Mucosa of descending colon (tissue), 3 donors: Measurements from ENCODE around the gene RPL3. TPM values are rescaled to one million over a fixed set of nuclear protein-coding genes. Genes with fewer than 3 reads are reported as not detected.

ENCODE experiments used
- ATAC-seq: fragments of 200-7000 bp; cut with Tn5 transposase; one replicate; pipeline ENCODE4 v1.9.1; 2020; ENCODE audit warnings: mild to moderate bottlenecking, moderate library complexity
- DNase-seq, 3 donors: peaks; one replicate each; pipeline ENCODE4 v3.0.0-alpha.2; 2020
- H3K36me3 ChIP-seq: fragments of 200-600 bp; one replicate; pipeline ENCODE4 v1.8.0; 2021; ENCODE audit warnings: low read depth, mild to moderate bottlenecking
- H3K4me1 ChIP-seq: fragments of 200-600 bp; one replicate; pipeline ENCODE4 v1.8.0; 2021; ENCODE audit warnings: low read depth, mild to moderate bottlenecking
- H3K4me3 ChIP-seq: fragments of 200-600 bp; one replicate; pipeline ENCODE4 v1.8.0; 2021; ENCODE audit warnings: mild to moderate bottlenecking
- H3K9me3 ChIP-seq: fragments of 200-600 bp; one replicate; pipeline ENCODE4 v1.8.0; 2021; ENCODE audit warnings: mild to moderate bottlenecking
- intact Hi-C, 2 donors: fragments of 100-400 bp; cut with DNase I in 1 of 2; cut with micrococcal nuclease in 1 of 2; formaldehyde crosslinking; loops; one replicate each; pipeline versions ENCODE4 v1.11.0 to v1.11.1; 2022; cut with DNase I, micrococcal nuclease
- long read RNA-seq, 2 donors: library from polyadenylated mRNA; unstranded; transcript quantifications; one replicate each; pipeline ENCODE4 v2.0.0, GENCODE V29; 2019 to 2021
- total RNA-seq, 3 donors: library from RNA; stranded (reverse); fragmentation: NEBNext Ultra II Directional in 2 of 3; extraction: Animal tissue kit (Norgen Biotek cat#: 25700) in 2 of 3; gene quantifications; one replicate each; pipeline versions ENCODE4 v1.2.1 to v1.2.4, GENCODE V29; 2021 to 2023
- TF ChIP-seq, protein P1 (sequence below): fragments of 200-600 bp; IDR thresholded peaks from one replicate; pipeline ENCODE4 v1.8.0; 2022; ENCODE audit warnings: antibody characterized with exemption, mild to moderate bottlenecking
- donor health status: DM: no; HTN: no; CAD: no; lungs with moderate emphysema.
- donor health status: DM: no; HTN: no; CAD: no.
- donor health status: DM: no; HTN: yes; CAD: no.

RPL3 gene
- 1,000 to 10,000 TPM; 1,561 to 1,749 (median 1,709) TPM for total RNA-seq
- long read RNA-seq, donor 1, transcript RPL3-202 (9 exons, 1,289 nt) = minor isoform, 60 of 3,377 reads
- long read RNA-seq, donor 1, transcript RPL3-201 (10 exons, 1,442 nt) = major isoform, 3,232 of 3,377 reads
- long read RNA-seq, donor 1, partial matches to known transcripts = 34 of 3,377 reads
- long read RNA-seq, donor 1, other reads (novel, unspliced or antisense) = 51 of 3,377 reads
- long read RNA-seq, donor 2, transcript RPL3-202 (9 exons, 1,289 nt) = minor isoform, 70 of 913 reads
- long read RNA-seq, donor 2, transcript RPL3-201 (10 exons, 1,442 nt) = major isoform, 799 of 913 reads
- long read RNA-seq, donor 2, partial matches to known transcripts = 30 of 913 reads
- long read RNA-seq, donor 2, other reads (novel, unspliced or antisense) = 14 of 913 reads

DNA sequence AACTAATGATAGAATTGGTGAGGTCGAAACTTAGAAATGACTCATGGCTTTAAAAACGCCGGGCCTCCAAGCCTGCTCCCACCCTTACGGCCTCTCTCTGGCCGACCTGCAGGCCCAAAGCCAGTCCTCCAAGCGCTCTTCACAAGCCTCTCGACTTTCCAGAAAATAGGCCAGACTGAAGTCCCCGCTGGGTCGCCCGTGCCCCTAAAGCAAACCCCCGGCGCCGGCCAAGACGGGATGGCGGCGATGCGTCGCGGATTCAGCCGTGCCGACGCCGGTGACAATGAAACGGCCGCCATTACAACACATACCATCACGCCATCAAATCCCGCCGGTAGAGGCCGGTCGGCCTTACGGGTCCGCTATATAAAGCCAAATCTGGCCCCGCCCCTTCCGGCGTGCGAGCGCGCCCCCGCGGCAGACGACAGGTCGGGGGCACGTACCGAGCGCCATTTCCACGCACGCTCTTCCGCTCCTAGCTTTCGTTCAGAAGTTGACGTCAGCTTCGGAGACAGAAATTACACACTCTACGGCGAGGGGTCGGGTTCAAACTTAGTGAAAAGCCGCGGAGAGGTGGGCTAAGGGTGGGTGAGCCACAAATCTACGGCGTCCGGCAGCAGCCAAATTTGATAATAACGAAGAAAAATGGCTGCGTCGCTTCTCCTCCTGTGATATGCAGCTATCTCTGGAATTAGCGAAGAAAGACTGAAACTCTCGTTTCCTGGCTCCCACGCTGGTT, at the start of gene RPL3:
RPL3 (minus strand) TSS at position 340 of the 739 bp plus-strand sequence; CDS start at position 314, 26 bp downstream.
- ATAC-seq = peak; percentile 92
- peaks cover 35% of the 10 kb centered on the region for H3K4me1 ChIP-seq
- DNase-seq = peak; percentile 97 to 99 (median 98)
- intact Hi-C loops = loop anchor here in 1 of 2 donors (10.0 kb wide), 1 partner anchor 145 kb away; no protein-coding TSS in a partner anchor
- H3K4me3 ChIP-seq = peak within 1 kb of the TSS; percentile 70
- TF ChIP-seq, protein P1, sequence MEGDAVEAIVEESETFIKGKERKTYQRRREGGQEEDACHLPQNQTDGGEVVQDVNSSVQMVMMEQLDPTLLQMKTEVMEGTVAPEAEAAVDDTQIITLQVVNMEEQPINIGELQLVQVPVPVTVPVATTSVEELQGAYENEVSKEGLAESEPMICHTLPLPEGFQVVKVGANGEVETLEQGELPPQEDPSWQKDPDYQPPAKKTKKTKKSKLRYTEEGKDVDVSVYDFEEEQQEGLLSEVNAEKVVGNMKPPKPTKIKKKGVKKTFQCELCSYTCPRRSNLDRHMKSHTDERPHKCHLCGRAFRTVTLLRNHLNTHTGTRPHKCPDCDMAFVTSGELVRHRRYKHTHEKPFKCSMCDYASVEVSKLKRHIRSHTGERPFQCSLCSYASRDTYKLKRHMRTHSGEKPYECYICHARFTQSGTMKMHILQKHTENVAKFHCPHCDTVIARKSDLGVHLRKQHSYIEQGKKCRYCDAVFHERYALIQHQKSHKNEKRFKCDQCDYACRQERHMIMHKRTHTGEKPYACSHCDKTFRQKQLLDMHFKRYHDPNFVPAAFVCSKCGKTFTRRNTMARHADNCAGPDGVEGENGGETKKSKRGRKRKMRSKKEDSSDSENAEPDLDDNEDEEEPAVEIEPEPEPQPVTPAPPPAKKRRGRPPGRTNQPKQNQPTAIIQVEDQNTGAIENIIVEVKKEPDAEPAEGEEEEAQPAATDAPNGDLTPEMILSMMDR = no peak
- no peaks in the 10 kb centered on the region for H3K9me3 ChIP-seq
- peaks cover 11% of the 10 kb centered on the region for H3K36me3 ChIP-seq

DNA sequence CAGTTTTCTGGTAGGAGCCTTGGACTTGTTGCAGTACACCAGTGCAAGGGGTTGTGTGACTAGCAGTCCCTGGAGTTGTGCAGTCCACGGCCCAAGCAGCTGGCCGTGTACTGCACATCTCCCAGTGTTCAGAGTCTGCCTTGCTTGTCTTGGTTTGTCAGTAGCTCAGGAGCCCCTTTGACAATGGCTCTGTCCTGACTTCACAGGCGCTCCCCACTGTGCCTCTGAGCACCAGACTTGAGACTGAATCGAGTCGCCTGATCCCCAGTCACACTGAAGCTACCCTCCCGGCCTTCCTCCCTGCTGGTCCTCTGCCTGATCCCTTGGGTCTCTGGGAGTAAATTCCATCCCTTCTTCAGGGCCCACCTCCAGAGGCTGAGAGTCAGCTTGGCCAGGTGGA, 49.8 kb upstream of the RPL3 start:
- H3K9me3 ChIP-seq = no peaks in the 10 kb centered on the region
- no peak overlapping the region for H3K4me3 ChIP-seq
- intact Hi-C loops = no loop called here
- no peaks in the 10 kb centered on the region for H3K36me3 ChIP-seq
- H3K4me1 ChIP-seq = no peaks in the 10 kb centered on the region
- no peak for ATAC-seq
- TF ChIP-seq, protein P1 = no peak
- DNase-seq = no peak

GRCh38 chr22:39368461-39368911, 49.1 kb upstream of the RPL3 start:
- Histone ChIP-seq H3K4me3 (no peak overlapping the region), H3K9me3 (no peaks in the 10 kb centered on the region), H3K36me3 (no peaks in the 10 kb centered on the region), H3K4me1 (no peaks in the 10 kb centered on the region)
- intact Hi-C loops = no loop called here
- TF ChIP-seq, protein P1 = no peak
- no peak for DNase-seq
- no peak for ATAC-seq

DNA sequence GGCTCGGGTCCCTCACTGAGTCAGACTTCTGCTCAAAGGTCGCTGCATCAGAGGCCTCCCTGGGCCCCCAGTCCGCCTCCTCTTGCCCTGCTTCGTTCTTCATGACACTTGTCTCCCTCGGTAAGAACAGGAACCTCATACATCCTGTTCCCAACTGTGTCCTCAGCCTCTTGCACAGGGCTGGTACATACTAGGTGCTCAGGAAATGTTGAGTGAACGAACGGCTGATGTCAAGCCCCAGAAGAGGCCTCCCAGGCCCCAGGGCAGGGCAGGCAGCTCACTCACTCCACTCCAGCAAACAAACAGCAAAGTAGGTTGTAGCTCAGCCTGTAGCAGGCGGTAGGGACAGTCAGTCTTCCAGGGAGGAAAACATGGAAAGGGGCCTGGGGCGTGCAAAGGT, 47.6 kb upstream of the RPL3 start:
- H3K4me3 ChIP-seq = no peak overlapping the region
- no peak for ATAC-seq
- no peaks in the 10 kb centered on the region for H3K9me3 ChIP-seq
- H3K36me3 ChIP-seq = no peaks in the 10 kb centered on the region
- DNase-seq = no peak
- TF ChIP-seq, protein P1 = no peak
- intact Hi-C loops = no loop called here
- H3K4me1 ChIP-seq = no peaks in the 10 kb centered on the region

GRCh38 chr22:39365492-39365780, 46.0 kb upstream of the RPL3 start:
- DNase-seq (no peak), ATAC-seq (no peak)
- TF ChIP-seq, protein P1 = no peak
- no peak overlapping the region for H3K4me3 ChIP-seq
- intact Hi-C loops = no loop called here
- H3K9me3 ChIP-seq = no peaks in the 10 kb centered on the region
- no peaks in the 10 kb centered on the region for H3K4me1 ChIP-seq
- H3K36me3 ChIP-seq = no peaks in the 10 kb centered on the region
